Body of pancreas (tissue), 4 donors: ENCODE measurements around the gene CXXC5.

Source experiments
- POLR2A ChIP-seq, 3 donors: fragments of 450-650 bp; IDR thresholded peaks; one replicate each; pipeline ENCODE4 v1.6.1; 2016; ENCODE audit warnings: antibody characterized with exemption in 3 of 3, mild to moderate bottlenecking in 2 of 3
- TF ChIP-seq, protein P1 (sequence below), 7 experiments: fragments of 450-650 bp in 4 of 7; fragments of 200-600 bp in 3 of 7; sonication (generic) in 3 of 7; IDR thresholded peaks; one replicate each; pipeline ENCODE4 v1.5.1; 2016 to 2019; ENCODE audit warnings: antibody characterized with exemption in 7 of 7

GRCh38 chr5:139671096-139671841 lies 23.1 kb downstream of the CXXC5 start:
- TF ChIP-seq, protein P1, sequence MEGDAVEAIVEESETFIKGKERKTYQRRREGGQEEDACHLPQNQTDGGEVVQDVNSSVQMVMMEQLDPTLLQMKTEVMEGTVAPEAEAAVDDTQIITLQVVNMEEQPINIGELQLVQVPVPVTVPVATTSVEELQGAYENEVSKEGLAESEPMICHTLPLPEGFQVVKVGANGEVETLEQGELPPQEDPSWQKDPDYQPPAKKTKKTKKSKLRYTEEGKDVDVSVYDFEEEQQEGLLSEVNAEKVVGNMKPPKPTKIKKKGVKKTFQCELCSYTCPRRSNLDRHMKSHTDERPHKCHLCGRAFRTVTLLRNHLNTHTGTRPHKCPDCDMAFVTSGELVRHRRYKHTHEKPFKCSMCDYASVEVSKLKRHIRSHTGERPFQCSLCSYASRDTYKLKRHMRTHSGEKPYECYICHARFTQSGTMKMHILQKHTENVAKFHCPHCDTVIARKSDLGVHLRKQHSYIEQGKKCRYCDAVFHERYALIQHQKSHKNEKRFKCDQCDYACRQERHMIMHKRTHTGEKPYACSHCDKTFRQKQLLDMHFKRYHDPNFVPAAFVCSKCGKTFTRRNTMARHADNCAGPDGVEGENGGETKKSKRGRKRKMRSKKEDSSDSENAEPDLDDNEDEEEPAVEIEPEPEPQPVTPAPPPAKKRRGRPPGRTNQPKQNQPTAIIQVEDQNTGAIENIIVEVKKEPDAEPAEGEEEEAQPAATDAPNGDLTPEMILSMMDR (IDR thresholded peaks at IDR 0.05): no peak
- TF ChIP-seq POLR2A (IDR thresholded peaks at IDR 0.05): no peak
